ENCODE results near the gene ANKRD10.

GRCh38 chr13:110854866-110855265, 60.0 kb downstream of the ANKRD10 start:
- TF ChIP-seq CTCF (IDR thresholded peaks at IDR 0.05; ENCODE audit: insufficient read depth, low read length) (no peak), GABPA (IDR thresholded peaks at IDR 0.05; ENCODE audit: low read depth) (no peak), REST (IDR thresholded peaks at IDR 0.05; ENCODE audit: insufficient replicate concordance, low read depth) (no peak)

Measured in HL-60 (cell line).